Large intestine (tissue), 3 donors: ENCODE measurements around the gene RNF167. TPM values are rescaled to one million over a fixed set of nuclear protein-coding genes. Genes with fewer than 3 reads are reported as not detected.
A peak's percentile ranks its signal among the peaks of the same experiment; 100 is the strongest.

Experiments
- DNase-seq, 2 donors: peaks; one replicate each; pipeline versions ENCODE4 v3.0.0 to v3.0.0-alpha.2; 2013
- H3K27ac ChIP-seq: one replicate; pipeline ENCODE4 v1.5.1; 2013; ENCODE audit warnings: low read length
- H3K27me3 ChIP-seq: 2 replicates; pipeline ENCODE4 v1.6.1; 2013; ENCODE audit warnings: low read length; ENCODE audit not compliant: control insufficient read depth, insufficient read depth
- H3K36me3 ChIP-seq: 2 replicates; pipeline ENCODE4 v1.6.1; 2013; ENCODE audit warnings: low read length; ENCODE audit not compliant: control insufficient read depth, insufficient read depth
- H3K4me1 ChIP-seq: one replicate; pipeline ENCODE4 v1.6.1; 2013; ENCODE audit warnings: low read length; ENCODE audit not compliant: control insufficient read depth, insufficient read depth
- H3K4me3 ChIP-seq: one replicate; pipeline ENCODE4 v1.5.1; 2013; ENCODE audit warnings: low read length
- H3K9me3 ChIP-seq: one replicate; pipeline ENCODE4 v1.6.1; 2013; ENCODE audit warnings: mild to moderate bottlenecking, low read depth, low read length, moderate library complexity; ENCODE audit not compliant: control insufficient read depth
- WGBS: methylation state at CpG from one replicate; pipeline ENCODE4 v1.1.5; 2013; ENCODE audit warnings: low lambda C conversion rate; ENCODE audit not compliant: insufficient coverage; 5-methylcytosine and 5-hydroxymethylcytosine counted together
- polyA plus RNA-seq: library from polyadenylated mRNA; unstranded; fragments of 120-200 nt; gene quantifications from one replicate; pipeline ENCODE4 v1.2.1, GENCODE V29; 2013

RNF167 gene
- polyA plus RNA-seq, 1 donor = 117 TPM

- WGBS = no CpG with 5 or more reads among the region's 19 CpGs
- peak in 1 of 2 donors; percentile 32 for DNase-seq
- H3K27ac ChIP-seq = peak overlapping the region; percentile 89
Measured at GRCh38 chr17:4938688-4939545, 1.2 kb upstream of the RNF167 start.

GRCh38 chr17:4939546-4939795 is 597 bp upstream of the RNF167 start:
- Histone ChIP-seq H3K27me3 (no peaks in the 10 kb centered on the region), H3K36me3 (peaks cover 53% of the 10 kb centered on the region), H3K9me3 (no peaks in the 10 kb centered on the region), H3K4me1 (peaks cover 28% of the 10 kb centered on the region), H3K27ac (peak overlapping the region; percentile 89), H3K4me3 (peak overlapping the region; percentile 83)
- WGBS = no CpG with 5 or more reads among the region's 16 CpGs
- no peak for DNase-seq

More at GRCh38 chr17:4938688-4939545, 1.2 kb upstream of the RNF167 start:
- no peaks in the 10 kb centered on the region for H3K27me3 ChIP-seq
- no peaks in the 10 kb centered on the region for H3K9me3 ChIP-seq
- H3K4me1 ChIP-seq = peaks cover 33% of the 10 kb centered on the region
- H3K36me3 ChIP-seq = peaks cover 48% of the 10 kb centered on the region
- H3K4me3 ChIP-seq = peak overlapping the region; percentile 83

- peak overlapping the region; percentile 98 for H3K27ac ChIP-seq
- H3K4me3 ChIP-seq = peak overlapping the region; percentile 83
- WGBS = 6% methylated on average over 5 of the region's 29 CpGs
- H3K36me3 ChIP-seq = peaks cover 66% of the 10 kb centered on the region
- peaks cover 39% of the 10 kb centered on the region for H3K4me1 ChIP-seq
- no peak for DNase-seq
- no peaks in the 10 kb centered on the region for H3K9me3 ChIP-seq
- no peaks in the 10 kb centered on the region for H3K27me3 ChIP-seq
Measured at GRCh38 chr17:4940555-4941318, 669 bp downstream of the RNF167 start.

- no peaks in the 10 kb centered on the region for H3K27me3 ChIP-seq
- peak overlapping the region; percentile 83 for H3K4me3 ChIP-seq
- H3K9me3 ChIP-seq = no peaks in the 10 kb centered on the region
- H3K27ac ChIP-seq = no peak overlapping the region
- H3K36me3 ChIP-seq = peaks cover 68% of the 10 kb centered on the region
- peaks cover 42% of the 10 kb centered on the region for H3K4me1 ChIP-seq
- WGBS = no CpG with 5 or more reads among the region's 4 CpGs
- DNase-seq = no peak
Measured at GRCh38 chr17:4941319-4941610, 1.2 kb downstream of the RNF167 start.

DNA sequence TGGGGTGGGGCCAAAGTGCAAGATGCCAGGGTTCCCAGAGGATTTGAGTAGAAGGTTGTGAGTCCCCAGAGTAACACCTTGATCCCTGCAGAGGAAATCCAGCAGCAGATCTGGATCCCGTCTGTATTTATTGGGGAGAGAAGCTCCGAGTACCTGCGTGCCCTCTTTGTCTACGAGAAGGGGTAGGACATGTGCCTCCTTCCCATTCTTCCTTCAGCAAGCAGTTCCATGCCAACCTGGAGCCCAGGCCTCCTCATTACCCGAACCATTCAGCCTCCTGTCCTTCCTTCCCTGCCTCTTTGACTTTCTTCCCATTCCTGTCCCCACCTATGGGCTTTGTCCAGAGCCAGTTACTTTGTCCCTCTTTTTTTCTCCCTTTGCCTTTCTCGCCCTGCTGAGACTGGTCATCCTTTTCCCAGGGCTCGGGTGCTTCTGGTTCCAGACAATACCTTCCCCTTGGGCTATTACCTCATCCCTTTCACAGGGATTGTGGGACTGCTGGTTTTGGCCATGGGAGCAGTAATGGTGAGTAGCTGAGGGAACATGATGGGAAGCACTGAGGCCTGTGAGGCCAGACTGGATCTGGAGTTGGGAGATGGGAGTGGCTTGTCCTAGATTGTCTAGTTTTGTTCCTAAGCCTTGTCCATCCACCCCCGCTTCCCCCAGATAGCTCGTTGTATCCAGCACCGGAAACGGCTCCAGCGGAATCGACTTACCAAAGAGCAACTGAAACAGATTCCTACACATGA is 2.9 kb downstream of the RNF167 start:
- 93% methylated on average over 3 of the region's 13 CpGs for WGBS
- no peak for DNase-seq
- no peaks in the 10 kb centered on the region for H3K9me3 ChIP-seq
- H3K27ac ChIP-seq = no peak overlapping the region
- H3K4me1 ChIP-seq = peaks cover 49% of the 10 kb centered on the region
- H3K27me3 ChIP-seq = no peaks in the 10 kb centered on the region
- no peak overlapping the region for H3K4me3 ChIP-seq
- peaks cover 61% of the 10 kb centered on the region for H3K36me3 ChIP-seq

DNA sequence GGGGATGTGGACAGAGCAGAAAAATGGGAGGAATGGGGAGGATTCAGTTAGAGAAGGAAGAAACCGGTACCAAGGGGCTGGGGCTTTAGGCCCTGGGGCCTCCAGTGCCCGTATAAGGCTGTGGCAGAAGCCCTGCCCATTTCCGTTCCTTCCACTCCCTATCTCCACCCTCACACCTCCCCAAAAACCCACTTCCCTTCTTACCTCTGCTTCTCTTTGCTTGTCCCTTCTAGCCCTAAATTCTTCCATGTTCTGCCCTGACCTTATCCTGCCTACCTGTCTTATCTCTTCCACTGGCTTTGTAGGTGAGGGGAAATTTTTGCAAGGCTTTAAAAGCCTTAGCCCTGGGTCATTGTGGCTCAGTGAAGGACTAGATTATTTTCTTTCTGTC is 4.1 kb downstream of the RNF167 start:
- peaks cover 54% of the 10 kb centered on the region for H3K36me3 ChIP-seq
- no peaks in the 10 kb centered on the region for H3K9me3 ChIP-seq
- H3K27me3 ChIP-seq = no peaks in the 10 kb centered on the region
- no peak overlapping the region for H3K27ac ChIP-seq
- no CpG with 5 or more reads among the region's 3 CpGs for WGBS
- no peak for DNase-seq
- no peak overlapping the region for H3K4me3 ChIP-seq
- H3K4me1 ChIP-seq = peaks cover 39% of the 10 kb centered on the region

DNA sequence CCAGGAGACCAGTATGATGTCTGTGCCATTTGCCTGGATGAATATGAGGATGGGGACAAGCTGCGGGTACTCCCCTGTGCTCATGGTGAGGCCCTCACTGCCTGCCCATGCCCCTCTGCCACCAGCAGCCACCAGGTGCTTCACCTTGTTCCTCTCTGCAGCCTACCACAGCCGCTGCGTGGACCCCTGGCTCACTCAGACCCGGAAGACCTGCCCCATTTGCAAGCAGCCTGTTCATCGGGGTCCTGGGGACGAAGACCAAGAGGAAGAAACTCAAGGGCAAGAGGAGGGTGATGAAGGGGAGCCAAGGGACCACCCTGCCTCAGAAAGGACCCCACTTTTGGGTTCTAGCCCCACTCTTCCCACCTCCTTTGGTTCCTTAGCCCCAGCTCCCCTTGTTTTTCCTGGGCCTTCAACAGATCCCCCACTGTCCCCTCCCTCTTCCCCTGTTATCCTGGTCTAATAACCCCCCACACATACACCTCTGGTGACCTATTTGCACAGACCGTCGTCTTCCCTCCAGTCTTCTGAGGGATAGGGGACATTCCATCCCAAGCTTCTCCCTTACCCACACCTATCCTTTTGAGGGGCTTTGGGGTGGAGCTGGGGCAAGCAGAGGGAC is 4.6 kb downstream of the RNF167 start:
- H3K9me3 ChIP-seq = no peaks in the 10 kb centered on the region
- H3K4me3 ChIP-seq = no peak overlapping the region
- peaks cover 54% of the 10 kb centered on the region for H3K36me3 ChIP-seq
- WGBS = no CpG with 5 or more reads among the region's 8 CpGs
- H3K27ac ChIP-seq = peak overlapping the region; percentile 55
- no peaks in the 10 kb centered on the region for H3K27me3 ChIP-seq
- no peak for DNase-seq
- H3K4me1 ChIP-seq = peaks cover 38% of the 10 kb centered on the region

DNA sequence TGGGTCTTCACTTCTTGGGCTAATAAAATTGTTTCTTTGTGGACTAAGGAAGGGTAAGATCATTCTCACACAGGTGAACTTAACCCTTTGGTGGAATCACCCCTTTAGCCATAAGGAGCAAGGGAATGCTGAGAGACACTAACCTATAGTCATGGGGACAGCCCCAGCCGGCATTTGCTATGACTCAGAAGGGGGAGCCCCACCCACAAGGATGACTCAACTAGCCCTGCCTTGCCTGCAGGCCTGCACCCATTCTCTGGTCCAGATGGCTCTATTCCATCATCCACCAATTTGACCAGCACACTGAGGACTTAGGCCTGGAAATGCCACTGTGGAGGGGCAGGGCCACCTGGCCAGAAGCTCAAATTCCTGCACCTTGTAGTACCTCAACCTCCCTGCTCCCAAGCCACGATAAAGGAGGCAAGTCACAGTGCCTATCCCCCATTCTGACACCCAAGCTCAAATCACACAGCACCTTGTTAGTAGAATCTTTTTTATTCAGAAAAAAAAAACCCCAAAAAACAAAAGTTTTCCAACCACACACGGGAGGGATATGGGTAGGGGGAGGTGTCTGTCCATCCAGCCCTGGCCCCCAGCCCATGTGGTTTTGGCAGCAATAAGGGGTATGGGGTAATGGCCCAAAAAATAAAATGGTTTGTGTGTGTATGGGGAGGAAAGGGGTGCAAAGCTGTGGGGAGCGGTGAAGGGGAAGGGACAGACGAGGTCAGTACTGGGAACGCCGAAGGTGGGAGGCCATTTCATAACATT is 5.3 kb downstream of the RNF167 start:
- peak in 1 of 2 donors; percentile 67 for DNase-seq
- Histone ChIP-seq H3K4me3 (no peak overlapping the region), H3K4me1 (peaks cover 42% of the 10 kb centered on the region)

DNA sequence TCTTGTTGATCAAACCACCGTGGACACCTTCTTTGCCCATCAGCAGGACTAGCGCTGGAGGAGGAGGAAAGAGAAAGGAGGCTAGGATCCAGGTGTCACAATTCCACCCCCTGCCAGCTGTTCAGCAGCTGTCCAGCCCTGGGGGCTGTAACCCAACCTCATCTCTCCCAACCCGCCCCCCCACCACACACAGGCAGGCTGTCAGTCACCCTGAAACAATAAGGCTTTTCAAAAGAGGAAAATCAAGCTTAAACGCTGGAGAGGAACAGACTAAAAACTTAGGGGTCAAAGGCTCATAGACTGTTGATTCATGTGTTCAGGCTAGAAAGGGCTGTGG is 5.8 kb downstream of the RNF167 start:
- Histone ChIP-seq H3K4me1 (peaks cover 47% of the 10 kb centered on the region), H3K9me3 (no peaks in the 10 kb centered on the region), H3K27me3 (no peaks in the 10 kb centered on the region), H3K27ac (peak overlapping the region; percentile 9), H3K36me3 (peaks cover 54% of the 10 kb centered on the region), H3K4me3 (no peak overlapping the region)
- no peak for DNase-seq
- no CpG with 5 or more reads among the region's 4 CpGs for WGBS

More for the DNA sequence above, 5.3 kb downstream of the RNF167 start:
- no CpG with 5 or more reads among the region's 7 CpGs for WGBS
- Histone ChIP-seq H3K27ac (peak overlapping the region; percentile 55), H3K36me3 (peaks cover 54% of the 10 kb centered on the region), H3K9me3 (no peaks in the 10 kb centered on the region), H3K27me3 (no peaks in the 10 kb centered on the region)
